GM18951 (cell line): ENCODE results near the gene GNG12.

ENCODE experiments used
- POLR2A ChIP-seq: IDR thresholded peaks from 4 replicates; pipeline ENCODE4 v1.6.1; 2011; ENCODE audit warnings: mild to moderate bottlenecking; ENCODE audit not compliant: insufficient read length, insufficient read depth; ENCODE audit errors: extremely low read depth
- in situ Hi-C: fragments of 300-500 bp; cut with MboI; formaldehyde crosslinking; loops from one replicate; pipeline ENCODE4 v1.12.0; 2022; ENCODE audit warnings: low sequenced_read_pairs, mixed read lengths, inconsistent platforms; ENCODE audit not compliant: unreplicated experiment

The GNG12 gene

GRCh38 chr1:67747671-67748546 lies 85.4 kb downstream of the GNG12 start:
- no peak for TF ChIP-seq POLR2A
- in situ Hi-C loops: no loop called here

DNA sequence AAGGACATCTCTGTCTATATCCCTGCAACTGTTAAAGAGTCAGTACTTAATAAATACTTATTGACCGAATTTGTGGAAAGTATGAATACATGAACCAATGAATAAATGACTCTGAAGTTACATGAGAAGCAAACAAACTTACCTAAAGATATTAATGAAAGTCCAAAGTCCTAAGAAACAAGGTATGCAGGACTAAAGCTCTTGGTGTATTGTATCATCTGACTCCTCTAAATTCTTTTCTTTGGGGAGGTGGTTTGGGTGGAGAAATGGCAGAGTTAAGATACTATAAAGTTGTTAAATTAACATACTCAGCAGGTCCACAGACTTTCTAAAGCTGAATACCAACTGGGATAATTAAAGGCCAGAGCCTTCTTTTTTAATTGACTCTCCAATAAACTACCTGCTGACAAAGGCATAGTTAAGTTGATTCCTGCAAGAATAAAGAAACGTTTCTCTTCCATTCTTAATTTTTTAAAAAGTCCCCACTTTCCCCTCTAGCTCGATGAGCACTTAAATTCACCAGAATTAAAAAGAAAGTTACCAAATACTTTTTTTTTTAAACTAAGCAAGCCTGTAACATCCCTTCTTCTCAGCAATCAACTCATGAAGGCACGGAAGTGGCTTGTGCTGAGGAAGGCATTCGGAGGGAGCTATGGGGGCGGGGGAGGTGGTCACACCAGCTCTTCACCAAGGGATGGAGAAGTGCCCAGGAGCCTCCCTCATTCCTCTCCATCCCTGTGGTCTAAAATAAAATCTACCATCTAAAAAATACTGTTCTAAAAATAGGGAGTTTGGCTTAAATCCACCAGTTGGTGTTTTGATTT lies 87.2 kb downstream of the GNG12 start:
- no peak for TF ChIP-seq POLR2A
- in situ Hi-C loops: no loop called here

GRCh38 chr1:67743072-67743725 lies 90.1 kb downstream of the GNG12 start:
- TF ChIP-seq POLR2A: no peak
- in situ Hi-C loops: no loop called here

- in situ Hi-C loops: no loop called here
Measured at GRCh38 chr1:67741736-67742135, 91.5 kb downstream of the GNG12 start.

DNA sequence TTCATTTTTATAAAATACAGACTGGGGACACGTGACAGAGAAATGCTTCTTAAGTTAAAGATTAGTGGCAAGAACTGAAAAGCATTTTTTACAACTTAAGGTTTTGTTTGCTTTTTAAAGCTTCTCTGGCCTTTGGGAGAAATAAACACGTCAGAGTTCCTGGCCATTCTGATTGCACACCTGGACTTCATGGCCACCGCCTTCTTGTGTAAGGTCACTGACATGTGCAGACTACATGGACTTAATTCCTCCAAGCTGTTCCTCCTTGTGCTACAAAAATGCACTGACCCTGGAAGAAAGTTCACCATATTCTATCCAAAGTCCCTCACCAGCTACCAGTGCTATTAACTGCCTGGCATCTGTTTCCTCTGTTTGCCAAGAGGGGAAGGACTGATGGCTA lies 92.1 kb downstream of the GNG12 start:
- in situ Hi-C loops: no loop called here
- no peak for TF ChIP-seq POLR2A

More at GRCh38 chr1:67741736-67742135, 91.5 kb downstream of the GNG12 start:
- TF ChIP-seq POLR2A: no peak

GRCh38 chr1:67740543-67740942 lies 92.7 kb downstream of the GNG12 start:
- no peak for TF ChIP-seq POLR2A
- in situ Hi-C loops: no loop called here

DNA sequence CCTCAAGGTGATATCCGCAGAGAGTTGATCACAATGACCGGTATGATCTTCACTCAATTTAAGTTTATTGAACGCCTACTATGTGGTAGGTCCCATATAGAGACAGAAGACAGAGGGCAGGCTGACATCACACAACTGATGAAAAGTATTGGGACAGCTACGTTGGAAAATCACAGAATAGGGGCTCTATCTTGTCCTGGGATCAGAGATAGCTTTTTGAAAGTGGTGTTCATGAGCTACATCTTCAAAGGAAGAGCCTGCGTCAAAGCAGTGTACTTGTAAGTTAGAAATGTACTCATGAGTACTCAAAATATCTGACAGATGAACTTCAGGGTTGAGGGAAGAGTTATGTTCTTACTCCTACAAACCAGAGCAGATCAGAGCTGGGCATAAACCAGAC lies 93.9 kb downstream of the GNG12 start:
- in situ Hi-C loops: no loop called here
- no peak for TF ChIP-seq POLR2A

- in situ Hi-C loops: no loop called here
- TF ChIP-seq POLR2A: no peak
Measured at GRCh38 chr1:67738401-67738800, 94.9 kb downstream of the GNG12 start.

DNA sequence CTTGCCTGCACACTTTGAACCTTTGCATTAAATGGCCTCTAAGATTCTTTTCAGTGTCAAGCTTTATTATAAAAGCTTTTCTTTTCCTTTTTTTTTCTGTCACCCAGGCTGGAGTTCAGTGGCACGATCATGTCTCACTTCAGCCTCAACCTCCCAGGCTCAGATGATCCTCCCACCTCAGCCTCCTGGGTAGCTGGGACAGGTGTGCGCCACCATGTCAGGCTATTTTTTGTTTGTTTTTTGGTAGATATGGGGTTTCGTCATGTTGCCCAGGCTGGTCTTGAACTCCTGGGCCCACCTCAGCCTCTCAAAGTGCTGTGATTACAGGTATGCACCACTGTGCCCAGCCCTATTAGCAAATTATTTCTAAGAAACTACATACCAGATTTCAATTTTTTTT lies 95.4 kb downstream of the GNG12 start:
- in situ Hi-C loops: no loop called here
- no peak for TF ChIP-seq POLR2A

GRCh38 chr1:67736750-67737149 lies 96.5 kb downstream of the GNG12 start:
- TF ChIP-seq POLR2A: no peak
- in situ Hi-C loops: no loop called here

GRCh38 chr1:67735806-67736627 lies 97.2 kb downstream of the GNG12 start:
- peak; percentile 66 for TF ChIP-seq POLR2A
- in situ Hi-C loops: no loop called here

- in situ Hi-C loops: no loop called here
Measured at GRCh38 chr1:67735206-67735605, 98.1 kb downstream of the GNG12 start.

More at GRCh38 chr1:67735206-67735605, 98.1 kb downstream of the GNG12 start:
- no peak for TF ChIP-seq POLR2A
